ENCODE results near the gene CCDC126. TPM values are rescaled to one million over a fixed set of nuclear protein-coding genes. Genes with fewer than 3 reads are reported as not detected.

CCDC126 gene
- total and polyA plus RNA-seq, 2 of the 8 experiments (the other 6 are each of a cell fraction or from before 2014, with no cell fraction given), result 1.4 to 5.3 TPM

GRCh38 chr7:23672033-23672432, 74.9 kb downstream of the CCDC126 start (continued):
- no peak for TF ChIP-seq CTCF (IDR thresholded peaks at IDR 0.05; ENCODE audit: control extremely low read depth in 1 of 3, insufficient read depth in 1 of 3, low read depth in 1 of 3, low read length in 3 of 3)
- no peak for TF ChIP-seq YY1 (IDR thresholded peaks at IDR 0.05; ENCODE audit: low read depth, low read length)
- no peak for TF ChIP-seq CBX5 (IDR thresholded peaks at IDR 0.05; ENCODE audit: low read depth, low read length)
- TF ChIP-seq SP4 (IDR thresholded peaks at IDR 0.05; ENCODE audit: low read length), result no peak
